DLD1 (cell line): ENCODE data around the gene JPT2.
"Not testable (repeated sequence)": the region's sequence is repeated elsewhere in the genome, so short reads cannot be mapped to it uniquely, and the experiment has no call there.

Experiments used
- in situ Hi-C: cut with HindIII; loops from 2 replicates; pipeline ENCODE4 v1.10.0; 2017; ENCODE audit warnings: low sequenced_read_pairs

JPT2 gene

GRCh38 chr16:1673424-1674151, 4.5 kb upstream of the JPT2 start:
- in situ Hi-C loops: no loop called here

- in situ Hi-C loops: no loop called here
Observed at GRCh38 chr16:1674306-1674705, 3.8 kb upstream of the JPT2 start.

GRCh38 chr16:1674751-1675664, 3.1 kb upstream of the JPT2 start:
- in situ Hi-C loops: no loop called here

- in situ Hi-C loops: no loop called here
Observed at GRCh38 chr16:1676661-1677060, 1.4 kb upstream of the JPT2 start.

- in situ Hi-C loops: no loop called here
Observed at GRCh38 chr16:1677339-1677738, 740 bp upstream of the JPT2 start.

GRCh38 chr16:1678500-1679098, 520 bp downstream of the JPT2 start:
- in situ Hi-C loops: no loop called here

- in situ Hi-C loops: no loop called here
Observed at GRCh38 chr16:1680361-1680760, 2.3 kb downstream of the JPT2 start.

GRCh38 chr16:1681032-1681431, 3.0 kb downstream of the JPT2 start:
- in situ Hi-C loops: no loop called here

GRCh38 chr16:1687427-1688316, 9.6 kb downstream of the JPT2 start:
- in situ Hi-C loops: no loop called here

- in situ Hi-C loops: no loop called here
Observed at GRCh38 chr16:1688807-1689560, 10.9 kb downstream of the JPT2 start.

GRCh38 chr16:1689853-1690252, 11.8 kb downstream of the JPT2 start:
- in situ Hi-C loops: no loop called here

- in situ Hi-C loops: no loop called here
Observed at GRCh38 chr16:1690810-1691209, 12.7 kb downstream of the JPT2 start.

GRCh38 chr16:1691276-1691675, 13.2 kb downstream of the JPT2 start:
- in situ Hi-C loops: no loop called here

GRCh38 chr16:1691956-1692355, 13.9 kb downstream of the JPT2 start:
- in situ Hi-C loops: no loop called here

GRCh38 chr16:1696863-1697262, 18.8 kb downstream of the JPT2 start:
- in situ Hi-C loops: no loop called here

GRCh38 chr16:1698680-1699079, 20.6 kb downstream of the JPT2 start:
- in situ Hi-C loops: no loop called here

- in situ Hi-C loops: no loop called here
Observed at GRCh38 chr16:1700246-1700645, 22.2 kb downstream of the JPT2 start.

- in situ Hi-C loops: no loop called here
Observed at GRCh38 chr16:1701216-1701878, 23.3 kb downstream of the JPT2 start.

GRCh38 chr16:1705324-1705687, 27.2 kb downstream of the JPT2 start:
- in situ Hi-C loops: not testable (repeated sequence)
